Keratinocyte (primary cell): ENCODE data around the gene TNS2. TPM values are rescaled to one million over a fixed set of nuclear protein-coding genes. Genes with fewer than 3 reads are reported as not detected.

Experiments
- DNase-seq: peaks from one replicate; pipeline ENCODE4 v3.0.0-alpha.2; 2011; ENCODE audit warnings: low read depth, missing footprints, low spot score
- FAIRE-seq: peaks from 2 replicates; lab custom pipeline; 2011; peaks lifted over from hg19 to GRCh38; lab: Jason Lieb, UNC
- H2AFZ ChIP-seq: 2 replicates; pipeline ENCODE4 v1.6.0; 2012; ENCODE audit warnings: low read length, control low read depth, inconsistent platforms; ENCODE audit not compliant: control insufficient read depth
- H3K27ac ChIP-seq: 2 replicates; pipeline ENCODE4 v1.5.1; 2011; ENCODE audit warnings: low read length; ENCODE audit not compliant: control insufficient read depth, insufficient read depth
- H3K27me3 ChIP-seq: 3 replicates; pipeline ENCODE4 v1.6.0; 2011; ENCODE audit warnings: low read length; ENCODE audit not compliant: control insufficient read depth, insufficient read depth; ENCODE audit errors: extremely low read depth
- H3K36me3 ChIP-seq, 2 experiments: 2 replicates in 1 of 2; 3 replicates in 1 of 2; pipeline ENCODE4 v1.5.1; 2011; ENCODE audit warnings: low read length in 2 of 2, mild to moderate bottlenecking in 1 of 2; ENCODE audit not compliant: control insufficient read depth in 2 of 2, insufficient read depth in 2 of 2; ENCODE audit errors: extremely low read depth in 1 of 2
- H3K4me1 ChIP-seq: 3 replicates; pipeline ENCODE4 v1.5.1; 2011; ENCODE audit warnings: low read length; ENCODE audit not compliant: control insufficient read depth, insufficient read depth; ENCODE audit errors: extremely low read depth
- H3K4me2 ChIP-seq: 3 replicates; pipeline ENCODE4 v1.6.0; 2011; ENCODE audit warnings: low read depth, low read length; ENCODE audit not compliant: control insufficient read depth, insufficient read depth; ENCODE audit errors: extremely low read depth
- H3K4me3 ChIP-seq, 3 experiments: fragments of 200-600 bp in 1 of 3; sonication (generic) in 1 of 3; 2 replicates in 2 of 3; 3 replicates in 1 of 3; pipeline ENCODE4 v1.5.1; 2011 to 2016; ENCODE audit warnings: low read length in 3 of 3, mild to moderate bottlenecking in 3 of 3, control low read depth in 2 of 3, inconsistent platforms in 1 of 3, low read depth in 1 of 3, mixed read lengths in 1 of 3, mixed run types in 1 of 3, moderate library complexity in 1 of 3; ENCODE audit not compliant: control insufficient read depth in 2 of 3, insufficient read depth in 2 of 3; ENCODE audit errors: extremely low read depth in 1 of 3
- H3K79me2 ChIP-seq: 2 replicates; pipeline ENCODE4 v1.6.0; 2012; ENCODE audit warnings: low read length; ENCODE audit not compliant: control insufficient read depth, insufficient read depth
- H3K9ac ChIP-seq: 3 replicates; pipeline ENCODE4 v1.6.0; 2011; ENCODE audit warnings: low read length; ENCODE audit not compliant: control insufficient read depth, insufficient read depth; ENCODE audit errors: extremely low read depth
- H3K9me1 ChIP-seq: 3 replicates; pipeline ENCODE4 v1.6.0; 2011; ENCODE audit warnings: low read length; ENCODE audit not compliant: control insufficient read depth, insufficient read depth; ENCODE audit errors: extremely low read depth
- H3K9me3 ChIP-seq: 2 replicates; pipeline ENCODE4 v1.5.1; 2012; ENCODE audit warnings: low read depth, low read length; ENCODE audit not compliant: control insufficient read depth
- H4K20me1 ChIP-seq: 3 replicates; pipeline ENCODE4 v1.6.0; 2011; ENCODE audit warnings: low read length; ENCODE audit not compliant: control insufficient read depth, insufficient read depth; ENCODE audit errors: extremely low read depth
- CTCF ChIP-seq, 3 experiments: IDR thresholded peaks in 1 of 3; conservative IDR thresholded peaks in 1 of 3; optimal IDR thresholded peaks in 1 of 3; 2 replicates in 2 of 3; 3 replicates in 1 of 3; pipeline versions ENCODE3 to v1.5.1; 2011; ENCODE audit warnings: low read length in 3 of 3, mild to moderate bottlenecking in 3 of 3, moderate library complexity in 2 of 3, control low read depth in 1 of 3, inconsistent platforms in 1 of 3; ENCODE audit not compliant: insufficient read depth in 2 of 3; ENCODE audit errors: extremely low read depth in 1 of 3
- EZH2 ChIP-seq: IDR thresholded peaks from one replicate; pipeline ENCODE4 v1.6.1; 2012; ENCODE audit warnings: inconsistent platforms, mild to moderate bottlenecking, low read length, moderate library complexity
- dilution Hi-C: fragments of 300-500 bp; cut with MboI; formaldehyde crosslinking; loops from one replicate; pipeline ENCODE4 v1.7.0; 2020; ENCODE audit warnings: low sequenced_read_pairs; ENCODE audit not compliant: extremely low pct_ligation_motif_present
- polyA plus RNA-seq, 5 experiments: library from polyadenylated mRNA; depleted of rRNA in 3 of 5; stranded (reverse) in 3 of 5; stranded (forward) in 1 of 5; unstranded in 1 of 5; fragments of >200 nt; gene quantifications; 1 replicate in 1 of 5; 2 replicates in 3 of 5; 3 replicates in 1 of 5; pipeline versions ENCODE4 v1.2.1 to v1.2.3, GENCODE V29; 2011 to 2012; ENCODE audit warnings: missing spikeins in 2 of 5, low read depth in 1 of 5, low replicate concordance in 1 of 5

The TNS2 gene
- polyA plus RNA-seq, 1 donor (not counting 4 experiments of a cell fraction or from before 2014, with no cell fraction given) = 0.80 TPM

GRCh38 chr12:53064613-53065436, 15.0 kb downstream of the TNS2 start:
- H3K9me1 ChIP-seq = no peaks in the 10 kb centered on the region
- no peaks in the 10 kb centered on the region for H3K79me2 ChIP-seq
- TF ChIP-seq EZH2 (no peak), CTCF (optimal IDR thresholded peaks at IDR 0.05 in 1 of 3, IDR thresholded peaks at IDR 0.05 in 1 of 3, conservative IDR thresholded peaks at IDR 0.05 in 1 of 3; ENCODE audit: extremely low read depth in 1 of 3, insufficient read depth in 2 of 3, low read length in 3 of 3) (no peak)
- H3K4me3 ChIP-seq = no peak overlapping the region
- peaks cover 17% of the 10 kb centered on the region for H3K4me1 ChIP-seq
- H3K27me3 ChIP-seq = no peaks in the 10 kb centered on the region
- no peaks in the 10 kb centered on the region for H3K9me3 ChIP-seq
- H4K20me1 ChIP-seq = peaks cover 5% of the 10 kb centered on the region
- no peak overlapping the region for H3K9ac ChIP-seq
- DNase-seq (no peak), FAIRE-seq (no peak)
- no peak overlapping the region for H2AFZ ChIP-seq
- no peak overlapping the region for H3K4me2 ChIP-seq
- peaks cover 22% of the 10 kb centered on the region in 2 experiments for H3K36me3 ChIP-seq
- dilution Hi-C loops = no loop called here
- H3K27ac ChIP-seq = no peak overlapping the region

GRCh38 chr12:53065470-53065869, 15.6 kb downstream of the TNS2 start:
- TF ChIP-seq EZH2 = no peak
- no peak for TF ChIP-seq CTCF (optimal IDR thresholded peaks at IDR 0.05 in 1 of 3, IDR thresholded peaks at IDR 0.05 in 1 of 3, conservative IDR thresholded peaks at IDR 0.05 in 1 of 3; ENCODE audit: extremely low read depth in 1 of 3, insufficient read depth in 2 of 3, low read length in 3 of 3)
- Histone ChIP-seq H3K9ac (no peak overlapping the region), H3K4me3 (no peak overlapping the region), H3K79me2 (no peaks in the 10 kb centered on the region), H3K27ac (no peak overlapping the region), H3K9me1 (no peaks in the 10 kb centered on the region), H3K4me1 (peaks cover 17% of the 10 kb centered on the region), H3K36me3 (peaks cover 22% of the 10 kb centered on the region in 2 experiments), H3K9me3 (no peaks in the 10 kb centered on the region), H2AFZ (no peak overlapping the region), H4K20me1 (peaks cover 5% of the 10 kb centered on the region), H3K27me3 (no peaks in the 10 kb centered on the region), H3K4me2 (no peak overlapping the region)
- DNase-seq = no peak
- dilution Hi-C loops = no loop called here
- no peak for FAIRE-seq
